DMS114 treated with DMSO at 0.1 percent for 48 hours (cell line): ENCODE results near the gene OBP2B.
"Not testable (repeated sequence)": the region's sequence is repeated elsewhere in the genome, so short reads cannot be mapped to it uniquely, and the experiment has no call there.

ENCODE experiments used
- DNase-seq: peaks from one replicate; lab custom pipeline; 2025; ENCODE audit not compliant: unreplicated experiment; lab: John Stamatoyannopoulos, UW

The OBP2B gene

GRCh38 chr9:133169687-133170086 is 39.4 kb downstream of the OBP2B start:
- not testable (repeated sequence) for DNase-seq

GRCh38 chr9:133169102-133169501 is 39.9 kb downstream of the OBP2B start:
- DNase-seq = no peak

DNA sequence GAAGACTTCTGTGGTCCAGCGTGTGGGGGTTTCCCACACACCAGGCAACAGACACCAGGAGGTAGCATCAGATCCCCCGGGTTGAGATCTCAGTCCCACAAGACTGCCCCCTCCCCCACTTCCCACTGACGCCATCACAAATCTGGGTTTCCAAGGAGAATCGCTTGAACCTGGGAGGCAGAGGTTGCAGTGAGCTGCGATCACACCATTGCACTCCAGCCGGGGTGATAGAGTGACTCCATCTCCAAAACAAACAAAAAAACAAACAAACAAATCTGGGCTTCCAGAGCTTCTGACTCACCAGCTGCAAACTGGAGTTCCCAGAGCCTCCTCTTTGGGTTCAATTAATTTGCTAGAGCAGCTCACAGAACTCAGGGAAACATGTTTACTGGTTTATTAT is 40.6 kb downstream of the OBP2B start:
- no peak for DNase-seq

DNA sequence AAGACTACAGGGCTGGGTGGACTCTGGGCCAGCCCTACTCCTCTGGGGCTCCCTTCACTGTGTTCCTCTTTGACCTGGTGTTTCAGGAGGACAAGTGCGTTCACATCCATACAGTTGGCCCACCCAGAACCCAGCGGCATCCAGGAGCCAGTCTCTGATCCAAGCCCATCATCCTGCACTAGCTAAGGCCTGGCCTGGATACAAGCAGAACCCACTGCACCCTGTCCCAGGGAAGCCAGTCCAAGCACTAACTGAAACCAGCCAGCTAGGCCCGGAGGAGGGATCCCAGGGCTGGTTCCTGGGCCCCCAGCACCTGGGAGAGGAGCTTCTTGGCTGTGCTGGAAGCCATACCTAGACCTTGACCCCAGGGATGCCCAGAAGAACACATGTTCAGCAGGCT is 41.3 kb downstream of the OBP2B start:
- no peak for DNase-seq

- DNase-seq = no peak
Measured at GRCh38 chr9:133167096-133167730, 41.8 kb downstream of the OBP2B start.

- DNase-seq = no peak
Measured at GRCh38 chr9:133166392-133166791, 42.7 kb downstream of the OBP2B start.

GRCh38 chr9:133165452-133165730 is 43.7 kb downstream of the OBP2B start:
- DNase-seq = no peak

DNA sequence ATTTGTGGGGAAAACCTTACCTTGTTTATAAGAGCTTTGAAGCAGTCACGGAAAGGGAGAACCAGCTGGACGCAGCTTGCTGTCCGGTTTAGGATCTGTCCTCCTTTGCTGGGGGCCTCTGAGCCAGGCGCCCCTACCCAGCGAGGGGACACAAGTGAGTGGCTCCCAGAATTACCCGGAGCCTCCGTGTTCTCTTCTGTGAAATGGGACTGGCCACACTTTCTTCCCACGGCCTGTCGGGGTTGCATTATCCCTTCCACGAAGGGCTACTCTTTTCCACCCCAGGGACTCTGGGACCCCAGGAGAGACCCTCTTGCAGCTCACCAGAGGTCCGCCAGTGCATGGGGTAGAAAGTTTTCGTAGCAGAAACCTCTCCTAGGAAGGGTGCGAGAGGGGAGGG is 44.9 kb downstream of the OBP2B start:
- DNase-seq = no peak

GRCh38 chr9:133163504-133164172 is 45.4 kb downstream of the OBP2B start, which contains the start of gene GBGT1:
GBGT1 (minus strand) TSS chr9:133163914; CDS start chr9:133162412, 1,502 bp downstream.
- DNase-seq = no peak

- DNase-seq = no peak
Measured at GRCh38 chr9:133162861-133163503, 46.1 kb downstream of the OBP2B start.

DNA sequence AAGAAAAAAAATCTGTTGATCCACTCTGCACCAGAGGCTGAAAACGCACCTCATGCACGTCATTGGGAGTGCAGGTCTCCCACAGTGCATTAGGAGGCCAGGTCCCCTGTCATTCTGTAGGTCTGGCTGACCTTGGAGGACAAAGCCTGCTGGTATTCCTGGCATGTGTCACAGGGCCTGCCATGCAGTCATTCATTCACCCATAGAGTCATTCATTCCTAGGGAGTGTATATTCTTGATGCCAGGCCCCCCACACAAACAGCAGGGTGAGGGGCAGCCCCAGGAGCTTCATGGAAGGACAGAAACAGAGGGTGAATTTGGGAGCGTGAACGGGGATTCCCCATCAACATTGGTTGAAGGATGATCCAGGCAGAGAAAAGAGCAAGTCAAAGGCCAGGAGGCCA is 47.5 kb downstream of the OBP2B start:
- no peak for DNase-seq

GRCh38 chr9:133160742-133161546 is 48.1 kb downstream of the OBP2B start:
- peak; percentile 26 for DNase-seq

DNA sequence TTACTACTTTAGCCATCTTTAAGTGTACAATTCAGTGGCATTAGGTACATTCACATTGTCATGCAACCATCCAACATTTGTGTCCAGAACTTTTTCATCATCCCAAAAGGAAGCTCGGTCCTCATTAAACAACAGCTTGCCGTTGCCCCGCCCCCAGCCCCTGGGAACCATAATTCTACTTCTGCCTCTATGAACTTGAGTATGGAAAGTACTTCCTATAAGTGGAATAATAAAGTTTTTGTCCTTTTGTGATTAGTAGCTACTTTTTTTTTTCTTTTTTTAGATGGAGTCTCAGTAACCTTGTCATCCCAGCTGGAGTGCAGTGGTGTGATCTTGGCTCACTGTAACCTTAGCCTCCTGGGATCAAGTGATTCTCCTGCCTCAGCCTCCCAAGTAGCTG is 50.4 kb downstream of the OBP2B start:
- DNase-seq = no peak
